SU-DHL-6 (cell line): Measurements from ENCODE around the gene TREX2.

Experiments
- CTCF ChIP-seq: fragments of 200-600 bp; sonication (generic); IDR thresholded peaks from one replicate; pipeline ENCODE4 v1.5.1; 2017; ENCODE audit warnings: antibody characterized with exemption, mild to moderate bottlenecking, low read length, moderate library complexity; ENCODE audit not compliant: insufficient read depth, poor library complexity, severe bottlenecking
- EZH2phosphoT487 ChIP-seq: fragments of 200-600 bp; sonication (generic), shearing (Covaris generic); conservative IDR thresholded peaks from 2 replicates; pipeline ENCODE4 v1.6.1; 2018; ENCODE audit warnings: mild to moderate bottlenecking, antibody characterized with exemption, low read length, moderate library complexity, mixed read lengths

GRCh38 chrX:153406011-153406410 is 39.8 kb downstream of the TREX2 start:
- TF ChIP-seq CTCF = no peak
- TF ChIP-seq EZH2phosphoT487 = no peak
